ENCODE data around the gene OR4F6. TPM values are rescaled to one million over a fixed set of nuclear protein-coding genes. Genes with fewer than 3 reads are reported as not detected.

The OR4F6 gene
- total RNA-seq, 2 donors from 2014 or later, result not detected

Other genes with a start within 250 kb of the OR4F6 start
- 10 to 100 TPM; 39.9 to 44.1 TPM for gene TM2D3, start 151.1 kb upstream of the OR4F6 start, total RNA-seq
- gene TARS3, start 79.0 kb upstream of the OR4F6 start, total RNA-seq, result 10 to 100 TPM; 10.3 to 10.9 TPM
- gene OR4F15, start 8.7 kb downstream of the OR4F6 start, total RNA-seq, result not detected